Liver (tissue), 9 donors: ENCODE measurements around the gene SLC9C2. TPM values are rescaled to one million over a fixed set of nuclear protein-coding genes. Genes with fewer than 3 reads are reported as not detected.

Experiments
- DNase-seq: peaks from one replicate; pipeline ENCODE4 v3.0.0-alpha.2; 2017; ENCODE audit warnings: low spot score
- H3K27ac ChIP-seq, 2 donors: one replicate each; pipeline ENCODE4 v1.7.0; 2013; ENCODE audit warnings: inconsistent platforms in 2 of 2, low read length in 2 of 2, control low read depth in 1 of 2, low read depth in 1 of 2, mild to moderate bottlenecking in 1 of 2
- H3K27me3 ChIP-seq, 4 donors: one replicate each; pipeline versions ENCODE4 v1.6.1 to v1.7.0; 2013; ENCODE audit warnings: low read length in 3 of 4, inconsistent platforms in 1 of 4, mild to moderate bottlenecking in 1 of 4, moderate library complexity in 1 of 4; ENCODE audit not compliant: control insufficient read depth in 4 of 4, insufficient read depth in 4 of 4
- H3K36me3 ChIP-seq, 4 donors: one replicate each; pipeline versions ENCODE4 v1.6.1 to v1.7.0; 2013; ENCODE audit warnings: low read length in 3 of 4, mild to moderate bottlenecking in 3 of 4, low read depth in 1 of 4, moderate library complexity in 1 of 4; ENCODE audit not compliant: control insufficient read depth in 4 of 4, insufficient read depth in 3 of 4
- H3K4me1 ChIP-seq, 4 donors: one replicate each; pipeline versions ENCODE4 v1.6.1 to v1.7.0; 2013; ENCODE audit warnings: low read length in 3 of 4, mild to moderate bottlenecking in 3 of 4, moderate library complexity in 1 of 4; ENCODE audit not compliant: control insufficient read depth in 4 of 4, insufficient read depth in 4 of 4
- H3K4me3 ChIP-seq, 3 donors: one replicate each; pipeline versions ENCODE4 v1.6.1 to v1.7.0; 2013; ENCODE audit warnings: low read length in 3 of 3, control low read depth in 1 of 3, low read depth in 1 of 3, mild to moderate bottlenecking in 1 of 3
- H3K9ac ChIP-seq, 2 donors: one replicate each; pipeline ENCODE4 v1.7.0; 2013; ENCODE audit warnings: low read length in 2 of 2, mild to moderate bottlenecking in 2 of 2, moderate library complexity in 2 of 2, control low read depth in 1 of 2, low read depth in 1 of 2
- H3K9me3 ChIP-seq, 4 donors: one replicate each; pipeline versions ENCODE4 v1.6.1 to v1.7.0; 2013; ENCODE audit warnings: low read length in 3 of 4; ENCODE audit not compliant: control insufficient read depth in 4 of 4
- ATF3 ChIP-seq: IDR thresholded peaks from 2 replicates; pipeline ENCODE4 v1.6.1; 2016; ENCODE audit warnings: antibody characterized with exemption
- EGR1 ChIP-seq, 2 donors: IDR thresholded peaks; 2 replicates each; pipeline ENCODE4 v1.6.1; 2016 to 2018; ENCODE audit warnings: antibody characterized with exemption in 2 of 2, low read depth in 2 of 2
- FOXA1 ChIP-seq: IDR thresholded peaks from 2 replicates; pipeline ENCODE4 v1.6.1; 2016; ENCODE audit warnings: antibody characterized with exemption
- FOXA2 ChIP-seq: IDR thresholded peaks from 2 replicates; pipeline ENCODE4 v1.6.1; 2016; ENCODE audit warnings: antibody characterized with exemption
- GABPA ChIP-seq, 2 donors: IDR thresholded peaks in 1 of 2; conservative IDR thresholded peaks in 1 of 2; 2 replicates each; pipeline ENCODE4 v1.6.1; 2016; ENCODE audit warnings: antibody characterized with exemption in 2 of 2, mild to moderate bottlenecking in 1 of 2, moderate library complexity in 1 of 2
- HNF4A ChIP-seq, 2 donors: conservative IDR thresholded peaks; 2 replicates each; pipeline ENCODE4 v1.6.1; 2016; ENCODE audit warnings: antibody characterized with exemption in 2 of 2, mild to moderate bottlenecking in 2 of 2
- HNF4G ChIP-seq: IDR thresholded peaks from 2 replicates; pipeline ENCODE4 v1.6.1; 2016; ENCODE audit warnings: antibody characterized with exemption
- JUND ChIP-seq, 2 donors: IDR thresholded peaks; 2 replicates each; pipeline ENCODE4 v1.6.1; 2016; ENCODE audit warnings: antibody characterized with exemption in 2 of 2
- MAX ChIP-seq: IDR thresholded peaks from 2 replicates; pipeline ENCODE4 v1.6.1; 2016; ENCODE audit warnings: antibody characterized with exemption
- NR2F2 ChIP-seq: IDR thresholded peaks from 2 replicates; pipeline ENCODE4 v1.6.1; 2016; ENCODE audit warnings: antibody characterized with exemption
- RAD21 ChIP-seq, 2 donors: IDR thresholded peaks; 2 replicates each; pipeline ENCODE4 v1.6.1; 2016; ENCODE audit warnings: antibody characterized with exemption in 2 of 2, mild to moderate bottlenecking in 2 of 2
- RXRA ChIP-seq, 2 donors: IDR thresholded peaks; 2 replicates each; pipeline ENCODE4 v1.6.1; 2017 to 2018; ENCODE audit warnings: antibody characterized with exemption in 2 of 2, mild to moderate bottlenecking in 1 of 2
- TAF1 ChIP-seq: conservative IDR thresholded peaks from 2 replicates; pipeline ENCODE4 v1.6.1; 2016; ENCODE audit warnings: antibody characterized with exemption, mild to moderate bottlenecking
- YY1 ChIP-seq: IDR thresholded peaks from 2 replicates; pipeline ENCODE4 v1.6.1; 2016; ENCODE audit warnings: antibody characterized with exemption, mild to moderate bottlenecking
- WGBS: extraction: QIAGEN DNeasy Blood & Tissue Kit; methylation state at CpG from one replicate; pipeline ENCODE4 v1.1.7; 2013; 5-methylcytosine and 5-hydroxymethylcytosine counted together
- polyA plus RNA-seq, 2 donors: library from polyadenylated mRNA; stranded (reverse) in 1 of 2; unstranded in 1 of 2; fragments of 200-250 nt in 1 of 2; fragments of >200 nt in 1 of 2; fragmentation: Nextera tagmentation in 1 of 2; extraction: Ambion mirVana in 1 of 2; gene quantifications; one replicate each; pipeline versions ENCODE4 v1.2.1 to v1.2.3, GENCODE V29; 2013 to 2015
- total RNA-seq, 2 donors: library from RNA; depleted of rRNA; stranded (reverse); fragments of >200 nt; gene quantifications; one replicate each; pipeline ENCODE4 v1.2.3, GENCODE V29; 2014
- TF ChIP-seq, protein P1 (sequence below): fragments of 150-350 bp; IDR thresholded peaks from 2 replicates; pipeline ENCODE4 v1.5.1; 2017; ENCODE audit warnings: improper control_type of control experiment, low read depth, low read length; ENCODE audit not compliant: missing input control
- TF ChIP-seq, protein P2 (sequence below): IDR thresholded peaks from 2 replicates; pipeline ENCODE4 v1.6.1; 2016; ENCODE audit warnings: antibody characterized with exemption, mild to moderate bottlenecking
- donor health status: healthy.
- donor health status: healthy.
- donor health status: healthy.
- donor health status: healthy.
- donor health status: healthy.

Gene SLC9C2
- total and polyA plus RNA-seq, 4 donors, result not detected

DNA sequence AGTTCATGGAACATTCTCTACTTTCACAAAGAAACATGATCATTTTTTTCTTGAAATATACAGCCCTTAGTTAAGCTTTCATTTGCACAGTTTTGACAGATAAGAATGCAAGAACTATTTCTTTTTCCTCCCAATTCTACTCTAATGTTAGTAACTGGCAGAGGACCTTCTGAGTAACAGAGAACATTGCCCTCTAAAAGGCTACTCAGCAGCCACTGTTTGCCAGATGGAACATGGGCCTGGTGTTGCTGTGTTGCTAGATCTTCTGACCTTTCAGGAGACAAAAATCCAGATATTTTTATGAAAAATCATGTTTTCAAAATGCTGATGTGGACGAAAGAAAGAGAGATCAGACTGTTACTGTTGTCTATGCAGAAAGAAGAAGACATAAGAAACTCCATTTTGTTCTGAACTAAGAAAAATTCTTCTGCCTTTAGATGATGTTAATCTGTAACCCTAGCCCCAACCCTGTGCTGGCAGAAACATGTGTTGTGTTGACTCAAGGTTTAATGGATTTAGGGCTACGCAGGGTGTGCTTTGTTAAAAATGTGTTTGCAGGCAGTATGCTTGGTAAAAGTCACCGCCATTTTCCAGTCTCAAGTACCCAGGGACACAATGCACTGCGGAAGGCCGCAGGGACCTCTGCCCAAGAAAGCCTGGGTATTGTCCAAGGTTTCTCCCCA is 128.6 kb downstream of the SLC9C2 start:
- no peaks in the 10 kb centered on the region for H3K27me3 ChIP-seq
- WGBS, result 62% methylated on average over 5 of the region's 5 CpGs
- TF ChIP-seq TAF1 (peak; percentile 36), RAD21 (IDR thresholded peaks at IDR 0.05) (peak in 1 of 2 donors; percentile 15), FOXA2 (peak; percentile 18), FOXA1 (no peak), HNF4A (conservative IDR thresholded peaks at IDR 0.05) (peak; percentile 21 to 35), NR2F2 (peak; percentile 42), YY1 (peak; percentile 69), MAX (peak; percentile 31), JUND (IDR thresholded peaks at IDR 0.05) (peak in 1 of 2 donors; percentile 8), RXRA (IDR thresholded peaks at IDR 0.05) (peak; percentile 56 to 60)
- TF ChIP-seq, protein P1, sequence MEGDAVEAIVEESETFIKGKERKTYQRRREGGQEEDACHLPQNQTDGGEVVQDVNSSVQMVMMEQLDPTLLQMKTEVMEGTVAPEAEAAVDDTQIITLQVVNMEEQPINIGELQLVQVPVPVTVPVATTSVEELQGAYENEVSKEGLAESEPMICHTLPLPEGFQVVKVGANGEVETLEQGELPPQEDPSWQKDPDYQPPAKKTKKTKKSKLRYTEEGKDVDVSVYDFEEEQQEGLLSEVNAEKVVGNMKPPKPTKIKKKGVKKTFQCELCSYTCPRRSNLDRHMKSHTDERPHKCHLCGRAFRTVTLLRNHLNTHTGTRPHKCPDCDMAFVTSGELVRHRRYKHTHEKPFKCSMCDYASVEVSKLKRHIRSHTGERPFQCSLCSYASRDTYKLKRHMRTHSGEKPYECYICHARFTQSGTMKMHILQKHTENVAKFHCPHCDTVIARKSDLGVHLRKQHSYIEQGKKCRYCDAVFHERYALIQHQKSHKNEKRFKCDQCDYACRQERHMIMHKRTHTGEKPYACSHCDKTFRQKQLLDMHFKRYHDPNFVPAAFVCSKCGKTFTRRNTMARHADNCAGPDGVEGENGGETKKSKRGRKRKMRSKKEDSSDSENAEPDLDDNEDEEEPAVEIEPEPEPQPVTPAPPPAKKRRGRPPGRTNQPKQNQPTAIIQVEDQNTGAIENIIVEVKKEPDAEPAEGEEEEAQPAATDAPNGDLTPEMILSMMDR, result no peak
- TF ChIP-seq, protein P2, sequence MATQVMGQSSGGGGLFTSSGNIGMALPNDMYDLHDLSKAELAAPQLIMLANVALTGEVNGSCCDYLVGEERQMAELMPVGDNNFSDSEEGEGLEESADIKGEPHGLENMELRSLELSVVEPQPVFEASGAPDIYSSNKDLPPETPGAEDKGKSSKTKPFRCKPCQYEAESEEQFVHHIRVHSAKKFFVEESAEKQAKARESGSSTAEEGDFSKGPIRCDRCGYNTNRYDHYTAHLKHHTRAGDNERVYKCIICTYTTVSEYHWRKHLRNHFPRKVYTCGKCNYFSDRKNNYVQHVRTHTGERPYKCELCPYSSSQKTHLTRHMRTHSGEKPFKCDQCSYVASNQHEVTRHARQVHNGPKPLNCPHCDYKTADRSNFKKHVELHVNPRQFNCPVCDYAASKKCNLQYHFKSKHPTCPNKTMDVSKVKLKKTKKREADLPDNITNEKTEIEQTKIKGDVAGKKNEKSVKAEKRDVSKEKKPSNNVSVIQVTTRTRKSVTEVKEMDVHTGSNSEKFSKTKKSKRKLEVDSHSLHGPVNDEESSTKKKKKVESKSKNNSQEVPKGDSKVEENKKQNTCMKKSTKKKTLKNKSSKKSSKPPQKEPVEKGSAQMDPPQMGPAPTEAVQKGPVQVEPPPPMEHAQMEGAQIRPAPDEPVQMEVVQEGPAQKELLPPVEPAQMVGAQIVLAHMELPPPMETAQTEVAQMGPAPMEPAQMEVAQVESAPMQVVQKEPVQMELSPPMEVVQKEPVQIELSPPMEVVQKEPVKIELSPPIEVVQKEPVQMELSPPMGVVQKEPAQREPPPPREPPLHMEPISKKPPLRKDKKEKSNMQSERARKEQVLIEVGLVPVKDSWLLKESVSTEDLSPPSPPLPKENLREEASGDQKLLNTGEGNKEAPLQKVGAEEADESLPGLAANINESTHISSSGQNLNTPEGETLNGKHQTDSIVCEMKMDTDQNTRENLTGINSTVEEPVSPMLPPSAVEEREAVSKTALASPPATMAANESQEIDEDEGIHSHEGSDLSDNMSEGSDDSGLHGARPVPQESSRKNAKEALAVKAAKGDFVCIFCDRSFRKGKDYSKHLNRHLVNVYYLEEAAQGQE, result no peak
- H3K4me1 ChIP-seq, result peaks cover 6 to 50% (median 41%) of the 10 kb centered on the region in 4 donors
- peak overlapping the region in 1 of 2 donors; percentile 8 for H3K9ac ChIP-seq
- no peaks in the 10 kb centered on the region for H3K9me3 ChIP-seq
- H3K36me3 ChIP-seq, result peaks cover 0 to 3% (median 0%) of the 10 kb centered on the region in 4 donors
- no peak overlapping the region for H3K4me3 ChIP-seq
- DNase-seq, result no peak
- peak overlapping the region; percentile 59 to 92 for H3K27ac ChIP-seq

DNA sequence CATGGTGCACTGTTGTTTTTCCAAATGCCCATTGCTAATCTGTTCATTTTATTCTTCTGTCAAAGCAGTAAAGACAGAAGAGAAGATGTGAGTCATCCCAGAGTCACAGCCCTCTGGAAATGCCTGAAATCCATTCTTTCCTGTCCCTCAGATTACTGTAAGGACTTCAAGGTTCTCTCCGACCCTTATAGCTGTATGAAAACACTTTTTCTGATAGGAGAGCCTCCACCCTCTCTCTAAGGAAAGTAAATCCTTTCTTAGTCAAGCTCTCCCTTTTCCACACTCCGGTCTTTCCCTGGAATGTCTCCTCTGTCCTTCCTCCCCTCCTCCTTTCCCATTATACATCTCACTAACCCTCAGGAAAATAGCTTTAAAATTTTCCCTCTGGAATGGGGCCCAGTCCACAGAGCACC is 129.3 kb downstream of the SLC9C2 start:
- H3K27me3 ChIP-seq, result no peaks in the 10 kb centered on the region
- H3K27ac ChIP-seq, result peak overlapping the region; percentile 59 to 92
- no peak overlapping the region for H3K4me3 ChIP-seq
- DNase-seq, result no peak
- H3K9me3 ChIP-seq, result no peaks in the 10 kb centered on the region
- TF ChIP-seq ATF3 (no peak), EGR1 (IDR thresholded peaks at IDR 0.05; ENCODE audit: low read depth in 2 of 2) (no peak), RAD21 (IDR thresholded peaks at IDR 0.05) (no peak), TAF1 (no peak), FOXA1 (no peak), NR2F2 (no peak), GABPA (IDR thresholded peaks at IDR 0.05 in 1 of 2, conservative IDR thresholded peaks at IDR 0.05 in 1 of 2) (no peak), YY1 (no peak), RXRA (IDR thresholded peaks at IDR 0.05) (no peak), HNF4G (no peak), FOXA2 (no peak)
- TF ChIP-seq, protein P2, result no peak
- TF ChIP-seq, protein P1, result no peak
- peaks cover 0 to 3% (median 0%) of the 10 kb centered on the region in 4 donors for H3K36me3 ChIP-seq
- peak overlapping the region in 1 of 2 donors; percentile 8 for H3K9ac ChIP-seq
- H3K4me1 ChIP-seq, result peaks cover 6 to 43% (median 35%) of the 10 kb centered on the region in 4 donors
- WGBS, result 73% methylated on average over 2 of the region's 2 CpGs
